ENCODE measurements around the gene SLC66A1. TPM values are rescaled to one million over a fixed set of nuclear protein-coding genes. Genes with fewer than 3 reads are reported as not detected.
"Not testable (repeated sequence)": the region's sequence is repeated elsewhere in the genome, so short reads cannot be mapped to it uniquely, and the experiment has no call there.

Gene SLC66A1
- total and polyA plus RNA-seq, 9 of the 15 experiments (the other 6 are each of a cell fraction or from before 2014, with no cell fraction given), result 1.2 to 40.8 (median 18.6) TPM

- H2AFZ ChIP-seq (ENCODE audit: low read depth, low read length); H3K9me1 ChIP-seq (ENCODE audit: control insufficient read depth, insufficient read depth, low read length); intact Hi-C loops (cut with micrococcal nuclease); H3K4me2 ChIP-seq (ENCODE audit: insufficient read depth, low read length); BruUV-seq (replicated peaks); H3K36me3 ChIP-seq (ENCODE audit: control insufficient read depth, insufficient read depth, low read length); H3K27ac ChIP-seq (ENCODE audit: extremely low read depth, low read depth, low read length); in situ Hi-C loops (cut with MboI); H3K4me1 ChIP-seq (replicated peaks in 1 of 2; ENCODE audit: control insufficient read depth in 2 of 2, insufficient read depth in 2 of 2, low read length in 2 of 2); H4K20me1 ChIP-seq (replicated peaks; ENCODE audit: control insufficient read depth, insufficient read depth, low read length); H3K27me3 ChIP-seq (ENCODE audit: control insufficient read depth in 2 of 2, insufficient read depth in 2 of 2, low read length in 2 of 2); H3K9ac ChIP-seq (ENCODE audit: insufficient read depth in 1 of 2, low read depth in 2 of 2, low read length in 2 of 2); CTCF ChIA-PET (ENCODE audit: low intra/inter-chr PET ratio); ATAC-seq; DNase-seq (ENCODE audit: extremely low read depth in 1 of 4, low spot score in 3 of 4); H3K4me3 ChIP-seq; FAIRE-seq; H3K79me2 ChIP-seq (ENCODE audit: control insufficient read depth, insufficient read depth, low read length); H3K9me3 ChIP-seq (replicated peaks; ENCODE audit: control insufficient read depth, insufficient read depth, low read depth, low read length): not testable (repeated sequence)
- 0 out of 2 replicates have a peak, but pooled peaks have one; percentile 6 for TF ChIP-seq POLR2G (IDR thresholded peaks at IDR 0.05; ENCODE audit: low read depth, low read length)
- POLR2A ChIA-PET, result interaction anchor here (1.2 kb wide), 1 partner anchor 11 kb away, joined by 4 read pairs; no protein-coding TSS in a partner anchor
- 84% methylated on average over 45 of the region's 82 CpGs for WGBS (ENCODE audit: insufficient coverage, low coverage, missing lambda C conversion rate)
These were observed 23.5 kb upstream of the SLC66A1 start, which contains the start of gene AKR7A3 for GRCh38 chr1:19288324-19289241. AKR7A3 (minus strand) TSS chr1:19288770; CDS start chr1:19288709, 61 bp downstream.

- intact Hi-C loops (cut with micrococcal nuclease) (no loop called here), in situ Hi-C loops (cut with MboI) (no loop called here)
- TF ChIP-seq SNIP1 (IDR thresholded peaks at IDR 0.05; ENCODE audit: low read depth), result no peak
- no peak for TF ChIP-seq ZBTB33 (CRISPR knock-in tag; IDR thresholded peaks at IDR 0.05)
- no peak for TF ChIP-seq JUNB (CRISPR knock-in tag; conservative IDR thresholded peaks at IDR 0.05)
- no peak for TF ChIP-seq XRCC5 (IDR thresholded peaks at IDR 0.05; ENCODE audit: low read depth, low read length)
- no peak for TF ChIP-seq PHF8 (IDR thresholded peaks at IDR 0.05; ENCODE audit: borderline replicate concordance, low read length)
- TF ChIP-seq SPI1 (IDR thresholded peaks at IDR 0.05; ENCODE audit: borderline replicate concordance, low read depth, low read length), result no peak
- no peak for TF ChIP-seq TCF7 (IDR thresholded peaks at IDR 0.05; ENCODE audit: borderline replicate concordance)
- TF ChIP-seq PTTG1 (tag; IDR thresholded peaks at IDR 0.05; ENCODE audit: low read depth), result no peak
- H3K4me1 ChIP-seq (replicated peaks in 1 of 2; ENCODE audit: control insufficient read depth in 2 of 2, insufficient read depth in 2 of 2, low read length in 2 of 2), result peaks cover 0 to 5% of the 10 kb centered on the region in 2 experiments; a peak in 1 of 5 replicates
- CTCF ChIA-PET (ENCODE audit: low intra/inter-chr PET ratio), result no interaction called here
- no peak for ATAC-seq
- no peak for DNase-seq (ENCODE audit: extremely low read depth in 1 of 4, low spot score in 3 of 4)
- H3K9ac ChIP-seq (ENCODE audit: insufficient read depth in 1 of 2, low read depth in 2 of 2, low read length in 2 of 2), result no peak overlapping the region
- H2AFZ ChIP-seq (ENCODE audit: low read depth, low read length), result no peak overlapping the region
- H3K4me2 ChIP-seq (ENCODE audit: insufficient read depth, low read length), result no peak overlapping the region
- no peaks in the 10 kb centered on the region for H3K27me3 ChIP-seq (ENCODE audit: control insufficient read depth in 2 of 2, insufficient read depth in 2 of 2, low read length in 2 of 2)
- no peaks in the 10 kb centered on the region for H3K9me3 ChIP-seq (replicated peaks; ENCODE audit: control insufficient read depth, insufficient read depth, low read depth, low read length)
- no peaks in the 10 kb centered on the region for H3K36me3 ChIP-seq (ENCODE audit: control insufficient read depth, insufficient read depth, low read length)
- H3K27ac ChIP-seq (ENCODE audit: extremely low read depth, low read depth, low read length), result no peak overlapping the region
- H3K4me3 ChIP-seq, result no peak overlapping the region
- WGBS (ENCODE audit: insufficient coverage, low coverage, missing lambda C conversion rate), result 47% methylated on average over 2 of the region's 2 CpGs
- H3K79me2 ChIP-seq (ENCODE audit: control insufficient read depth, insufficient read depth, low read length), result no peaks in the 10 kb centered on the region
- H3K9me1 ChIP-seq (ENCODE audit: control insufficient read depth, insufficient read depth, low read length), result no peaks in the 10 kb centered on the region
- no peaks in the 10 kb centered on the region for H4K20me1 ChIP-seq (replicated peaks; ENCODE audit: control insufficient read depth, insufficient read depth, low read length)
- BruUV-seq (replicated peaks), result no TSS peak
- POLR2A ChIA-PET, result no interaction called here
- FAIRE-seq, result no peak
These were observed 22.9 kb upstream of the SLC66A1 start for GRCh38 chr1:19289244-19289643.

Data from K562 (cell line).